Measurements from ENCODE around the gene HOMER2.

DNA sequence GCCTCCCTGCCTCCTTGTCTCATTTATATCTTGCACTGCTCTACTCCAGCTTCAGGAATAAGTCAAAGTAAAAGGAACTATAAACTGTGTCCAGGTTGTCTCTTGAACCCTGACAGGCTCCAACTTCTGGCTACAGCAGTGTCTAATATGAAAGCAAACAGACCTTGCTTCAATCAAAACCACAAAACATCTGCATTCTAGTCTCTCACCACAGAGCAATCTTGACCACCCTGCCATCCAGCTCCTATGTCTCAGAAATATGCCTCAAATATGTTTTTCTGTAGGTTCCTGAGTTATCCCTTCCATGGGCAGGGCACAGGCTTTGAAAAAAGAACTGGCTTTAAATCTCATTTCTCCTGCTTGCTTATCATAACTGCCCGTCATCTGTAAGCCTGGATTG is 20.5 kb upstream of the HOMER2 start:
- TF ChIP-seq POLR2AphosphoS5 (IDR thresholded peaks at IDR 0.05) (no peak), POLR2A (IDR thresholded peaks at IDR 0.05) (no peak)
- TF ChIP-seq, protein P1, sequence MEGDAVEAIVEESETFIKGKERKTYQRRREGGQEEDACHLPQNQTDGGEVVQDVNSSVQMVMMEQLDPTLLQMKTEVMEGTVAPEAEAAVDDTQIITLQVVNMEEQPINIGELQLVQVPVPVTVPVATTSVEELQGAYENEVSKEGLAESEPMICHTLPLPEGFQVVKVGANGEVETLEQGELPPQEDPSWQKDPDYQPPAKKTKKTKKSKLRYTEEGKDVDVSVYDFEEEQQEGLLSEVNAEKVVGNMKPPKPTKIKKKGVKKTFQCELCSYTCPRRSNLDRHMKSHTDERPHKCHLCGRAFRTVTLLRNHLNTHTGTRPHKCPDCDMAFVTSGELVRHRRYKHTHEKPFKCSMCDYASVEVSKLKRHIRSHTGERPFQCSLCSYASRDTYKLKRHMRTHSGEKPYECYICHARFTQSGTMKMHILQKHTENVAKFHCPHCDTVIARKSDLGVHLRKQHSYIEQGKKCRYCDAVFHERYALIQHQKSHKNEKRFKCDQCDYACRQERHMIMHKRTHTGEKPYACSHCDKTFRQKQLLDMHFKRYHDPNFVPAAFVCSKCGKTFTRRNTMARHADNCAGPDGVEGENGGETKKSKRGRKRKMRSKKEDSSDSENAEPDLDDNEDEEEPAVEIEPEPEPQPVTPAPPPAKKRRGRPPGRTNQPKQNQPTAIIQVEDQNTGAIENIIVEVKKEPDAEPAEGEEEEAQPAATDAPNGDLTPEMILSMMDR (IDR thresholded peaks at IDR 0.05) = no peak
